GM19025 (cell line): ENCODE results near the gene PLCG2.
"Not testable (repeated sequence)": the region's sequence is repeated elsewhere in the genome, so short reads cannot be mapped to it uniquely, and the experiment has no call there.

Experiments used
- ATAC-seq: cut with Tn5 transposase; IDR thresholded peaks from one replicate; pipeline ENCODE4 v1.9.1; 2021; ENCODE audit warnings: mild to moderate bottlenecking, low read depth, moderate library complexity; ENCODE audit not compliant: unreplicated experiment

The PLCG2 gene

GRCh38 chr16:81778861-81779535 lies at the start of gene PLCG2:
TSS of gene PLCG2 (plus strand) at chr16:81779291. CDS start at chr16:81785990, 6,699 bp downstream.
- peak; percentile 86 for ATAC-seq

GRCh38 chr16:81729451-81729850 lies 49.6 kb upstream of the PLCG2 start:
- ATAC-seq: no peak

GRCh38 chr16:81730090-81731051 lies 48.7 kb upstream of the PLCG2 start:
- ATAC-seq: peak; percentile 70

GRCh38 chr16:81731649-81732048 lies 47.4 kb upstream of the PLCG2 start:
- no peak for ATAC-seq

- ATAC-seq: no peak
Measured at GRCh38 chr16:81732699-81733098, 46.4 kb upstream of the PLCG2 start.

- ATAC-seq: no peak
Measured at GRCh38 chr16:81733295-81733694, 45.8 kb upstream of the PLCG2 start.

GRCh38 chr16:81734632-81735434 lies 44.3 kb upstream of the PLCG2 start:
- no peak for ATAC-seq

GRCh38 chr16:81737885-81738536 lies 41.1 kb upstream of the PLCG2 start:
- ATAC-seq: peak; percentile 40

- ATAC-seq: no peak
Measured at GRCh38 chr16:81738783-81739496, 40.2 kb upstream of the PLCG2 start.

GRCh38 chr16:81739503-81739902 lies 39.6 kb upstream of the PLCG2 start:
- no peak for ATAC-seq

GRCh38 chr16:81740169-81740568 lies 38.9 kb upstream of the PLCG2 start:
- peak; percentile 64 for ATAC-seq

- not testable (repeated sequence) for ATAC-seq
Measured at GRCh38 chr16:81741430-81741770, 37.7 kb upstream of the PLCG2 start.

- no peak for ATAC-seq
Measured at GRCh38 chr16:81744385-81744784, 34.7 kb upstream of the PLCG2 start.

- no peak for ATAC-seq
Measured at GRCh38 chr16:81744911-81745310, 34.2 kb upstream of the PLCG2 start.

- ATAC-seq: peak; percentile 72
Measured at GRCh38 chr16:81745704-81746558, 33.2 kb upstream of the PLCG2 start.

- ATAC-seq: no peak
Measured at GRCh38 chr16:81746566-81746965, 32.5 kb upstream of the PLCG2 start.

- ATAC-seq: no peak
Measured at GRCh38 chr16:81748476-81749198, 30.5 kb upstream of the PLCG2 start.

- peak; percentile 85 for ATAC-seq
Measured at GRCh38 chr16:81752225-81752875, 26.7 kb upstream of the PLCG2 start.
